GM12864 (cell line): ENCODE data around the gene GPR156.
"Not testable (repeated sequence)": the region's sequence is repeated elsewhere in the genome, so short reads cannot be mapped to it uniquely, and the experiment has no call there.

Experiments
- DNase-seq: peaks from one replicate; pipeline ENCODE4 v3.0.0-alpha.2; 2011; ENCODE audit warnings: low read depth
- H3K4me3 ChIP-seq: 2 replicates; pipeline ENCODE4 v1.5.1; 2011; ENCODE audit warnings: mild to moderate bottlenecking, low read depth, low read length, control low read depth
- TF ChIP-seq, protein P1 (sequence below): IDR thresholded peaks from 2 replicates; pipeline ENCODE4 v1.5.1; 2011; ENCODE audit warnings: low read depth, mild to moderate bottlenecking, moderate library complexity, low read length, control low read depth, inconsistent platforms; ENCODE audit errors: missing control alignments

Gene GPR156

DNA sequence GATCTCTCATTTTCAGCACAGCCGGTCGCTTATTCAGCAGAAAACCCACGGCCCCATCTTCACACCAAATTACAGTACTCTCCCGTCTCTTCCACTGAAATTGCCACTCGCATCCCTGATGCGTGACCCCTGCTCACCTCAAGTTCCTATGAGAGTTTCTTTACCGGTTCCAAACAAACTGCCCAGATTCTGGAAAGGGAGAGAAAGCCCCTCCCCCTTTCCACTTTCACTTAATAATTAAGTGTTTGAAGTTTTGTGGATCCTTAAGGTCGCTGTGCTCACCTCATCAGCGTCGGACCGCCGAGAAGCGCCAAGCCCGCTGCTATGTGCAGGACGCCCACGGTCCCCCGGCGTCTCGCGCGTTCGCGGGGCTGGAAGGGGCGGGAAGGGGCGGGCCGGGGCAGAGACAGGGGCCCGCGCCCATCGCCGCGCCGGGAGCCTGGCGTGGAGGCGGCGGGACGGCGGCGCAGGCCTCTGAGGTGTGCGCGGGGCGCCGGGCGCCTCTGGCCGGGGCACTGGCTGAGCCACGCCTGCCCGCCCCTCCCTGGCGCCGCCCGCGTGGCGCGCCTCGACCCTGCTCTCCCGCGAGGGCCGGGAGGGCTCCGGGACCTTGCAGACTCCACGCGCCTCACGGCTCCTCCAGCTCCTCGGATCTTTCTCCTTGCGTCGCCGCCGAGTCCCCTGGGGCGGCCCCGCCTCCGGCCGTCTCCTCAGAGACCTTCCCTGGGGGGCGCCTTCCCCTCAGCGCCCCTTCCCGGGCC is at the start of gene GPR156:
Gene GPR156, minus strand, starts transcription at position 476 of the 761 bp plus-strand sequence. CDS start 41,124 bp downstream, outside the sequence.
- TF ChIP-seq, protein P1, sequence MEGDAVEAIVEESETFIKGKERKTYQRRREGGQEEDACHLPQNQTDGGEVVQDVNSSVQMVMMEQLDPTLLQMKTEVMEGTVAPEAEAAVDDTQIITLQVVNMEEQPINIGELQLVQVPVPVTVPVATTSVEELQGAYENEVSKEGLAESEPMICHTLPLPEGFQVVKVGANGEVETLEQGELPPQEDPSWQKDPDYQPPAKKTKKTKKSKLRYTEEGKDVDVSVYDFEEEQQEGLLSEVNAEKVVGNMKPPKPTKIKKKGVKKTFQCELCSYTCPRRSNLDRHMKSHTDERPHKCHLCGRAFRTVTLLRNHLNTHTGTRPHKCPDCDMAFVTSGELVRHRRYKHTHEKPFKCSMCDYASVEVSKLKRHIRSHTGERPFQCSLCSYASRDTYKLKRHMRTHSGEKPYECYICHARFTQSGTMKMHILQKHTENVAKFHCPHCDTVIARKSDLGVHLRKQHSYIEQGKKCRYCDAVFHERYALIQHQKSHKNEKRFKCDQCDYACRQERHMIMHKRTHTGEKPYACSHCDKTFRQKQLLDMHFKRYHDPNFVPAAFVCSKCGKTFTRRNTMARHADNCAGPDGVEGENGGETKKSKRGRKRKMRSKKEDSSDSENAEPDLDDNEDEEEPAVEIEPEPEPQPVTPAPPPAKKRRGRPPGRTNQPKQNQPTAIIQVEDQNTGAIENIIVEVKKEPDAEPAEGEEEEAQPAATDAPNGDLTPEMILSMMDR = no peak
- no peak within 1 kb of the TSS for H3K4me3 ChIP-seq
- no peak for DNase-seq

DNA sequence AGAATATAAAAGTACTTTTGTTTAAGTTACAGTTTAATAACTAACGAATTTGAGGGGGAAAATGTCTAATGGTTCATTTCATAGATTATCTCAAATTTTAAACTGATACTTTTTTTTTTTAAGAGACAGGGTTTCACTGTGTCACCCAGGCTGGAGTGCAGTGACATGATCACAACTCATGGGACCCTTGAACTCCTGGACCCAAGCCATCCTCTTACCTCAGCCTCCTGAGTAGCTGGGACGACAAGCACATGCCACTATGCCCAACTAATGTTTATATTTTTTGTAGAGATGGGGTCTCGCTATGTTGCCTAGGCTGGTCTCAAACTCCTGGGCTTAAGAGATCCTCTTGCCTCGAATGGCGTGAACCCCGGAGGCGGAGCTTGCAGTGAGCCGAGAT is 47.6 kb upstream of the GPR156 start:
- H3K4me3 ChIP-seq = no peak overlapping the region
- TF ChIP-seq, protein P1 = no peak
- DNase-seq = no peak

DNA sequence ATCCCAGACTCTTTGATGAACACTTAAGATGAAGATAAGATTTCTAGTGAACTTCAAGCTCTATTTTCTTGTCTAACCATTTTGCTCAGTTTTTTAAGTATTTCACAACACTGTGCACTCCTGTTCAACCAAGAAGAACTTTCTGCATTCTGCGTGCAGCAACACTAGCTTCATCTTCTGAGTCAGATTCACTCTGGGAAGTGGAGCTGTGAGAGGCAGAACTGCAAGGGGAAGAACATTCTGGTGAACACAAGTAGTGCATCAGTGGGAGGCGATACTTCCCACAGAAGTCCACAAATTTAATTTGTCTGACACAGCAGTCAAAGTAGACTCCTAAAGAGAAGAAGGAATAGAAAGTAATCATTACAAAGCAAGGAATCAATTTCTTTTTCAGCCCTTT is 46.1 kb upstream of the GPR156 start:
- TF ChIP-seq, protein P1 = no peak
- no peak for DNase-seq
- no peak overlapping the region for H3K4me3 ChIP-seq

DNA sequence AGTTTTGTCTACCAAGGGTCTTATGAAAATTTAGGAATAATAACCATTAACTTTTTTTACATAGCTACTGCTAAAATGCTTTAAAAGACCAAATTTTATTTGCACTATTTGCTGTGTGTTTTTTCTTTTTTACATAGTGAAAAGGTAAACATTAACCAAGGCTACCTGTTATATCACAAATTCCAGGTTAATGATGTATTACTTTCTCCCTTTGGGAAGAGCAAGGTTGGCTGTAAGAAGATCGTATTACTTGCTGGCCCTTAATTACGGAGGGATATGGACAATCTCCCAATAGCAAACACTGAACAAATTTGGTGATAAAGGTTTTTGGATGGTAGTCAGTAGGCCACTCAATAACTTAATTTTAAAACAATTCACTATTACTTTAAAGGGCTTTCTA is 41.8 kb upstream of the GPR156 start:
- TF ChIP-seq, protein P1 = no peak
- no peak overlapping the region for H3K4me3 ChIP-seq
- DNase-seq = no peak

DNA sequence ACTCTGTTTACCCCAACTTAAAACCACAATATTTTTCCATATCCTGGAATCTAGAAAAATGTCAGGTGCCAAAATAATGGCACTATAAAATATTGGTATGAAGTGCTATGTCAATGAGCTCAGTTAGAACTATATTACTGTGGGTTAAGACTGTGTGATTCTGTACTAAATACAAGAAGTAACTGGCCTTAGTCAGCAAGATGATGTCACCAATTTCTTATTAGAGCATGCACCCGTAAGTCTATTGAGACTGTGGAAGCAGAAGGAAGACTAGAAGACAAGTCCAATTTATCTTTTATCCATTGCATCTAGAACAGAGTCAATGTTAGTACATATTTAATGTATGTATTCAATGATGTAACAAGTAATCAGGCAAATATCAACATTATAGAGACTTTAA is 39.2 kb upstream of the GPR156 start:
- DNase-seq = no peak
- TF ChIP-seq, protein P1 = no peak
- no peak overlapping the region for H3K4me3 ChIP-seq

DNA sequence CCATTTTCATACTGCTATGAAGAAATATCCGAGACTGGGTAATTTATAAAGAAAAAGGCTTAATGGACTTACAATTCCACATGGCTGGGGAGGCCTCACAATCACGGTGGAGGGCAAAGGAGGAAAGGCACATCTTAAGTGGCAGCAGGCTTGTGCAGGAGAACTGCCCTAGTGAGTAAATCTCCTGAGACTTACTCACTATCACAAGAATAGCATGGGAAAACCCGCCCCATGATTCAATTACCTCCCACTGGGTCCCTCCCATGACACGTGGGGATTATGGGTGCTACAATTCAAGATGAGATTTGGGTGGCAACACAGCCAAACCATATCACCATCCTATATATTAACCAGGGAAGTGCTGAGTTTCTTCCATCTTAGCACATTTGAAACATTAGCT is 38.7 kb upstream of the GPR156 start:
- DNase-seq, H3K4me3 ChIP-seq: not testable (repeated sequence)

DNA sequence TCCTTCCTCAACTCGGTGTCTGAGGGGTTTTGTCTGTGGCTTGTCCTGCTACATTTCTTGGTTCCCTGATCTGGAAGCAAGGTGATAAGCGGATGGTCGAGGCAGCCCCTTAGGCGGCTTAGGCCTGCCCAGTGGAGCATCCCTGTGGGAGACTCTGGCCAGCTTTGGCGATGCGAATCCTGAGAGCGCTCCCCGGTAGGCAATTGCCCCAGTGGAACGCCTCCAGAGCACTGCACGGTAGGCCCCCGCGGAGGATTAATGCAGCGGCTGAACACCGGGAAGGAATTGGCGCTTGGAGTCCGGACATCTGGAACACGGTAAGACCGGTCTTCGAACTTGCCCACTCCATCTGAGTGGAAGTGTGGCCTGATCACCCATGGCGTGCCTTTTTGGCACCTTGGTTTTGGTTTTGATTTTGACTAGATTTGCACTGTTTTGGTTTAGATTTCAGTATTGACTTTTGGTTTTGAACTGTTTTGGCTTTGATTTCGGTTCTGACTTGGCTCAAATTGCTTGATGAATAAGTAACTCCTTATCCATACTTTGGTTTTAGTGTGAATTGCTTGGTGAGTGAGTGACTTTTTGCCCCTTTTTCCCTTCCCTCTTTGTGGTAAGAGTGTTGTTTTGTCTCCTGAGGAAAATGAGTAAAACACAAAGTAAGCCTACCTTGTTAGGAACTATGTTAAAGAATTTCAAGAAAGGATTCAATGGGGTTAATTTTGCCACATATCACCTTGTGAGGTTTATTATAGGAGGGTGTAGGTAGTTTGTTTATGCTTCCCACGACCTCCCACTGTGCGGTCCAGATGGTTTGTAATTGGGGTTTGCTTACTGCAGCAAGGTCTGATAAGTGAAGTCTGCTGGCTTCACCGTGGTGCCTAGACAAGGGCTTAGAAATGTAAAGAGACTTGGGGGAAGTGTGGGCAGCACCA is 27.1 kb upstream of the GPR156 start:
- DNase-seq = no peak
- TF ChIP-seq, protein P1 = no peak
- H3K4me3 ChIP-seq = no peak overlapping the region
